Measurements from ENCODE around the gene FTH1.
"Not testable (repeated sequence)": the region's sequence is repeated elsewhere in the genome, so short reads cannot be mapped to it uniquely, and the experiment has no call there.

Gene FTH1

DNA sequence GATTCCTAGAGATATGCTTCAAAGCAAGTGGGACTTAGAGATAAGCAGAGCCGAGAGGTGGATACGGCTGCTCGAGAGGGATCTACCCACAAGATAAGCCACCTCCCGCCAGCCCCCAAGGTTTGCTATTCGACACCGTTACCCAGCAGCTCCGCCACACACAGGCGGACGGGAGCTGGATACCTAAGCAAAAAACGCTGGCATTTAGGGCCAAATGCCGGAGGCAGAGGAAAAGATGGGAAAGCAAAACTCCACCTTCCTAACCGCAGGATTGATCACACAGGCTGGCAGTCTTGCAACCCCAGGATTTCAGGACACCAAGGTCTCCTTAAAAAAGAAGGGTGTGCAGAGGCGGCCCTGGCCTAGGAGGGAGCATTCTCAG lies 709 bp downstream of the FTH1 start:
- peak; percentile 14 for DNase-seq
- TF ChIP-seq, protein P1, sequence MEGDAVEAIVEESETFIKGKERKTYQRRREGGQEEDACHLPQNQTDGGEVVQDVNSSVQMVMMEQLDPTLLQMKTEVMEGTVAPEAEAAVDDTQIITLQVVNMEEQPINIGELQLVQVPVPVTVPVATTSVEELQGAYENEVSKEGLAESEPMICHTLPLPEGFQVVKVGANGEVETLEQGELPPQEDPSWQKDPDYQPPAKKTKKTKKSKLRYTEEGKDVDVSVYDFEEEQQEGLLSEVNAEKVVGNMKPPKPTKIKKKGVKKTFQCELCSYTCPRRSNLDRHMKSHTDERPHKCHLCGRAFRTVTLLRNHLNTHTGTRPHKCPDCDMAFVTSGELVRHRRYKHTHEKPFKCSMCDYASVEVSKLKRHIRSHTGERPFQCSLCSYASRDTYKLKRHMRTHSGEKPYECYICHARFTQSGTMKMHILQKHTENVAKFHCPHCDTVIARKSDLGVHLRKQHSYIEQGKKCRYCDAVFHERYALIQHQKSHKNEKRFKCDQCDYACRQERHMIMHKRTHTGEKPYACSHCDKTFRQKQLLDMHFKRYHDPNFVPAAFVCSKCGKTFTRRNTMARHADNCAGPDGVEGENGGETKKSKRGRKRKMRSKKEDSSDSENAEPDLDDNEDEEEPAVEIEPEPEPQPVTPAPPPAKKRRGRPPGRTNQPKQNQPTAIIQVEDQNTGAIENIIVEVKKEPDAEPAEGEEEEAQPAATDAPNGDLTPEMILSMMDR (IDR thresholded peaks at IDR 0.05; ENCODE audit: low read depth, low read length, missing control alignments), result no peak
- Histone ChIP-seq H3K36me3 (replicated peaks) (peaks cover 22% of the 10 kb centered on the region), H3K27ac (peak overlapping the region; percentile 76), H3K27me3 (replicated peaks) (no peaks in the 10 kb centered on the region), H3K4me3 (ENCODE audit: low read depth, low read length) (peak overlapping the region; percentile 83)
- in situ Hi-C loops (cut with HindIII; ENCODE audit: low pct_ligation_motif_present, low sequenced_read_pairs), result no loop called here

DNA sequence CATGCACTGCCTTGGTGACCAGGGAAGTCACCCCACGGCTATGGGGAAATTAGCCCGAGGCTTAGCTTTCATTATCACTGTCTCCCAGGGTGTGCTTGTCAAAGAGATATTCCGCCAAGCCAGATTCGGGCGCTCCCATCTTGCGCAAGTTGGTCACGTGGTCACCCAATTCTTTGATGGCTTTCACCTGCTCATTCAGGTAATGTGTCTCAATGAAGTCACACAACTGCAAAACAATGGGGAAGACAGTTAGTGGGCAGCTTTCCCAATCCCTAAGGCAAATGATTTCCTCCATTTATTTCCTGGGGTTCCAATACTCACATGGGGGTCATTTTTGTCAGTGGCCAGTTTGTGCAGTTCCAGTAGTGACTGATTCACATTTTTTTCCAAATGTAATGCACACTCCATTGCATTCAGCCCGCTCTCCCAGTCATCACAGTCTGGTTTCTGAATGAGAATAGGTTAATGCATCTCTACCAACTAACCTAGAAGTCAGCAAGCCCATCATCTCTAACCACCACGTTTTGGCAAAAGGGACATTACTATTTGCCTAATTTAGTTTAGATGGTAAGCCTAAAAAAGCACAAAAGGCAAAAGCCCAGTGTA lies 2.7 kb downstream of the FTH1 start:
- peak overlapping the region; percentile 83 for H3K4me3 ChIP-seq (ENCODE audit: low read depth, low read length)
- H3K27ac ChIP-seq; H3K27me3 ChIP-seq (replicated peaks); in situ Hi-C loops (cut with HindIII; ENCODE audit: low pct_ligation_motif_present, low sequenced_read_pairs); DNase-seq: not testable (repeated sequence)
- peaks cover 22% of the 10 kb centered on the region for H3K36me3 ChIP-seq (replicated peaks)

DNA sequence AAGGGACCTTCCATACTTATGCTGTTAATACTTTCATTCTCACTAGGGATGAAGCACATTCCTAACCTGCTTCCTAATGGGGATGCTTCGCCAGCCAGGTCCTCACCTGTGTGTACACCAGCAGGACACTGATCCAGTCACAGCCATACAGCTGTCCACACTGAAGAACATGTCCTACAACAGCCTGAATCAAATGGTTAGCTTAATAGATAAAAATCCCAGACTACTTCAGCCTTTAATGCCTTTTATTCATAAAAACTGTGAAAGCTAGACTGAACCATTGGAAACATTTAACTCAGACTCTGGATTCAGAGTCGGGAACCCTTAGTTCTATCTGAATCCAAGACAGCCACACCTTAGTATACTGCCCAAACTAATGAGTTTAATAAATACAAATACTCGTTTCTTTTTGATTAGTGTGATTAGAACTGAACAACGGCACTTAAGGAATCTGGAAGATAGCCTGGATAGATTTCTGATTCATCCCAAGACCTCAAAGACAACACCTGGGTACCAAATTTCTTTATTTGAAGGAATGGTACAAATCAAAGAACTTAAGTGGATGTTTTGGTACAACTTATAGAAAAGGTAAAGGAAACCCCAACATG lies 3.3 kb downstream of the FTH1 start:
- TF ChIP-seq, protein P1 (IDR thresholded peaks at IDR 0.05; ENCODE audit: low read depth, low read length, missing control alignments), result no peak
- H3K36me3 ChIP-seq (replicated peaks), result peaks cover 22% of the 10 kb centered on the region
- H3K27ac ChIP-seq, result no peak overlapping the region
- no peak for DNase-seq
- no peaks in the 10 kb centered on the region for H3K27me3 ChIP-seq (replicated peaks)
- H3K4me3 ChIP-seq (ENCODE audit: low read depth, low read length), result peak overlapping the region; percentile 83
- in situ Hi-C loops (cut with HindIII; ENCODE audit: low pct_ligation_motif_present, low sequenced_read_pairs), result no loop called here

DNA sequence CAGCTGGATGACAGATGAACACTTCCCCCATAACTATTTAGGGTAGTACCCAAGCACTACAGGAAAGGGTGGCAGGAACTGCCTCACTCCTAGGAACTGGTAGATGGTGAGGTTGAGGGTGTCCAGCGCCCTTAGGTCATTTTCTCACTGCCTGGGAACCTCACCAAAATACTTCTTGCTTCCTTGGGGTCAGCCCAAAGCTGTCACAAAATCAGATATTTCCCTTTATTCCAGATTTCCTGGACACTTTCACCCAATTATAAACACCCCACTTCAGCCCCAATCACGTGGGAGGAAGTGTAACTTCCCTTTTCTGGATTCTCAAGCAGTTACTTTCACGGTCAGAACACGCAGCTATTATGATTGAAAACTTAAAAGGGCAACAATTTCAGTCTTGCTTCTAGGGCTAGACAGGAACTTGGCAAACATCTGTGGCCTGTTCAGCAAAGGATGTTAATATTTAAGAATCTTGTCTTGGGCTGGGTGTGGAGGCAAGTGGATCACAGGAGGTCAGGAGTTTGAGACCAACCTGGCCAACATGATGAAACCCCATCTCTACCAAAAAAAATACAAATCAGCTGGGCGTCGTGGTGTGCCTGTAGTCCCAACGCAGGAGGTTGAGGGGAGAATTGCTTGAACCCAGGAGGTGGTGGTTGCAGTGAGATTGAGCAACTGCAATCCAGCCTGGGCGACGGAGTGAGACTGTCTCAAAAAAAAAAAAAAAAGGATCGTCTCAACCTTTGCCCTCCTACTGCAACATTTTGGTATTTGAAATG lies 4.0 kb downstream of the FTH1 start:
- TF ChIP-seq, protein P1 (IDR thresholded peaks at IDR 0.05; ENCODE audit: low read depth, low read length, missing control alignments), result no peak
- H3K36me3 ChIP-seq (replicated peaks), result peaks cover 22% of the 10 kb centered on the region
- in situ Hi-C loops (cut with HindIII; ENCODE audit: low pct_ligation_motif_present, low sequenced_read_pairs), result no loop called here
- H3K27me3 ChIP-seq (replicated peaks), result no peaks in the 10 kb centered on the region
- no peak for DNase-seq
- H3K27ac ChIP-seq, result no peak overlapping the region
- H3K4me3 ChIP-seq (ENCODE audit: low read depth, low read length), result no peak overlapping the region

DNA sequence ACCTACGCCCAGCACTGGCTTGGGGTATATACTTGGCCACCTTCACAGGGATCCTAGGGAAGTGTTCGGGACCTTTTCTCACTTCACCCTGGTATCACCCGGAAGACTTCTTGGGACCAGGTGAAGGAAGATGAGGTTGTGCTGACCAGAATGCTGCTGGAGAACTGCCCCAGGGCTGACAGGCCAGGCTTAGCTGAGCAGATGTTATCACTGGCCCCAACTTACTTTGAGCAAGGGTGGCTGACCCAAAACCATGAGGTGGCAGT lies 4.5 kb downstream of the FTH1 start:
- TF ChIP-seq, protein P1 (IDR thresholded peaks at IDR 0.05; ENCODE audit: low read depth, low read length, missing control alignments), result no peak
- no peak overlapping the region for H3K27ac ChIP-seq
- H3K27me3 ChIP-seq (replicated peaks), result no peaks in the 10 kb centered on the region
- in situ Hi-C loops (cut with HindIII; ENCODE audit: low pct_ligation_motif_present, low sequenced_read_pairs), result no loop called here
- no peak for DNase-seq
- no peak overlapping the region for H3K4me3 ChIP-seq (ENCODE audit: low read depth, low read length)
- peaks cover 22% of the 10 kb centered on the region for H3K36me3 ChIP-seq (replicated peaks)

DNA sequence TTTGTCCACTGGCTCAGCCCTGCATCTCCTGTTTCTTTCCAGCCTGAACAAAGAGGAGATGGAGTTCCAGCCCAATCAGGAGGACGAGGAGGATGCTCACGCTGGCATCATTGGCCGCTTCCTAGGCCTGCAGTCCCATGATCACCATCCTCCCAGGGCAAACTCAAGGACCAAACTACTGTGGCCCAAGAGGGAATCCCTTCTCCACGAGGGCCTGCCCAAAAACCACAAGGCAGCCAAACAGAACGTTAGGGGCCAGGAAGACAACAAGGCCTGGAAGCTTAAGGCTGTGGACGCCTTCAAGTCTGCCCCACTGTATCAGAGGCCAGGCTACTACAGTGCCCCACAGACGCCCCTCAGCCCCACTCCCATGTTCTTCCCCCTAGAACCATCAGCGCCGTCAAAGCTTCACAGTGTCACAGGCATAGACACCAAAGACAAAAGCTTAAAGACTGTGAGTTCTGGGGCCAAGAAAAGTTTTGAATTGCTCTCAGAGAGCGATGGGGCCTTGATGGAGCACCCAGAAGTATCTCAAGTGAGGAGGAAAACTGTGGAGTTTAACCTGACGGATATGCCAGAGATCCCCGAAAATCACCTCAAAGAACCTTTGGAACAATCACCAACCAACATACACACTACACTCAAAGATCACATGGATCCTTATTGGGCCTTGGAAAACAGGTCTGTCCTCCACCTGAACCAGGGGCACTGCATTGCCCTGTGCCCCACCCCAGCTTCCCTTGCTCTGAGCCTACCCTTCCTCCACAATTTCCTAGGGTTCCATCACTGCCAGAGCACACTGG lies 5.0 kb downstream of the FTH1 start:
- peak; percentile 14 for DNase-seq
- in situ Hi-C loops (cut with HindIII; ENCODE audit: low pct_ligation_motif_present, low sequenced_read_pairs), result no loop called here
- no peak overlapping the region for H3K27ac ChIP-seq
- no peaks in the 10 kb centered on the region for H3K27me3 ChIP-seq (replicated peaks)
- H3K36me3 ChIP-seq (replicated peaks), result peaks cover 22% of the 10 kb centered on the region
- H3K4me3 ChIP-seq (ENCODE audit: low read depth, low read length), result no peak overlapping the region
- TF ChIP-seq, protein P1 (IDR thresholded peaks at IDR 0.05; ENCODE audit: low read depth, low read length, missing control alignments), result no peak
